Activated B cell treated with CpG ODN at 0.5 μM for 24 hours (primary cell): Measurements from ENCODE around the gene CACNG6. TPM values are rescaled to one million over a fixed set of nuclear protein-coding genes. Genes with fewer than 3 reads are reported as not detected.

Experiments
- ATAC-seq: fragments of 200-7000 bp; cut with Tn5 transposase; one replicate; pipeline ENCODE4 v1.10.0; 2021; ENCODE audit warnings: low read depth, mild to moderate bottlenecking, moderate library complexity
- CTCF ChIA-PET: fragments of 350-600 bp; sonication (Branson Sonifier 250); formaldehyde crosslinking; loops from one replicate; lab custom pipeline; 2021; ENCODE audit warnings: antibody characterized with exemption; lab: Charles Lee
- POLR2A ChIA-PET: fragments of 350-600 bp; sonication (Branson Sonifier 250); formaldehyde crosslinking; loops from one replicate; lab custom pipeline; 2021; ENCODE audit warnings: antibody characterized with exemption; lab: Charles Lee
- DNase-seq: peaks from one replicate; pipeline ENCODE4 v3.0.0; 2022
- H3K27ac Mint-ChIP-seq: one replicate; pipeline ENCODE4 v1.8.0; 2020; ENCODE audit warnings: mixed read lengths
- H3K27me3 Mint-ChIP-seq: one replicate; pipeline ENCODE4 v1.8.0; 2021; ENCODE audit warnings: mixed read lengths
- H3K36me3 Mint-ChIP-seq: one replicate; pipeline ENCODE4 v1.8.0; 2021; ENCODE audit warnings: low read depth, mixed read lengths
- H3K4me1 Mint-ChIP-seq: one replicate; pipeline ENCODE4 v1.8.0; 2021; ENCODE audit warnings: mixed read lengths
- H3K4me3 Mint-ChIP-seq: one replicate; pipeline ENCODE4 v1.8.0; 2020; ENCODE audit warnings: mild to moderate bottlenecking, mixed read lengths
- H3K9me3 Mint-ChIP-seq: one replicate; pipeline ENCODE4 v1.8.0; 2020; ENCODE audit warnings: mixed read lengths
- CTCF ChIP-seq: fragments of 200-600 bp; IDR thresholded peaks from one replicate; pipeline ENCODE4 v1.8.0; 2022; ENCODE audit warnings: antibody characterized with exemption, mild to moderate bottlenecking
- intact Hi-C: fragments of 100-400 bp; cut with micrococcal nuclease; formaldehyde crosslinking; loops from one replicate; pipeline ENCODE4 v1.15.1; 2024
- total RNA-seq: library from RNA; stranded (reverse); gene quantifications from 2 replicates; pipeline ENCODE4 v1.2.3, GENCODE V29; 2022

CACNG6 gene
- total RNA-seq, 1 donor from 2014 or later: not detected

- CTCF ChIA-PET: no interaction called here
- Mint-ChIP-seq H3K4me1 (no peaks in the 10 kb centered on the region), H3K27ac (no peak overlapping the region), H3K36me3 (no peaks in the 10 kb centered on the region), H3K9me3 (peaks cover 2% of the 10 kb centered on the region), H3K4me3 (no peak overlapping the region), H3K27me3 (peaks cover 11% of the 10 kb centered on the region)
- ATAC-seq (no peak), DNase-seq (no peak)
- POLR2A ChIA-PET: no interaction called here
- no peak for TF ChIP-seq CTCF
- intact Hi-C loops: no loop called here
These were observed 5.6 kb upstream of the CACNG6 start for GRCh38 chr19:53985863-53986262.

GRCh38 chr19:53988981-53989380 lies 2.5 kb upstream of the CACNG6 start:
- no peak overlapping the region for H3K4me3 Mint-ChIP-seq
- intact Hi-C loops: no loop called here
- H3K27me3 Mint-ChIP-seq: peaks cover 18% of the 10 kb centered on the region
- ATAC-seq (no peak), DNase-seq (no peak)
- H3K9me3 Mint-ChIP-seq: no peaks in the 10 kb centered on the region
- H3K4me1 Mint-ChIP-seq: no peaks in the 10 kb centered on the region
- no peaks in the 10 kb centered on the region for H3K36me3 Mint-ChIP-seq
- H3K27ac Mint-ChIP-seq: no peak overlapping the region
- ChIA-PET CTCF (no interaction called here), POLR2A (no interaction called here)
- TF ChIP-seq CTCF: no peak

- Mint-ChIP-seq H3K36me3 (no peaks in the 10 kb centered on the region), H3K4me1 (no peaks in the 10 kb centered on the region), H3K27ac (no peak overlapping the region), H3K27me3 (peaks cover 23% of the 10 kb centered on the region), H3K9me3 (no peaks in the 10 kb centered on the region), H3K4me3 (no peak overlapping the region)
- intact Hi-C loops: no loop called here
- ATAC-seq (no peak), DNase-seq (no peak)
- no peak for TF ChIP-seq CTCF
- ChIA-PET CTCF (no interaction called here), POLR2A (no interaction called here)
These were observed 1.6 kb upstream of the CACNG6 start for GRCh38 chr19:53989600-53990533.

- intact Hi-C loops: no loop called here
- peaks cover 30% of the 10 kb centered on the region for H3K27me3 Mint-ChIP-seq
- no peak for TF ChIP-seq CTCF
- no peaks in the 10 kb centered on the region for H3K4me1 Mint-ChIP-seq
- no peaks in the 10 kb centered on the region for H3K9me3 Mint-ChIP-seq
- ATAC-seq: no peak
- no peak overlapping the region for H3K4me3 Mint-ChIP-seq
- DNase-seq: no peak
- CTCF ChIA-PET: no interaction called here
- H3K27ac Mint-ChIP-seq: no peak overlapping the region
- POLR2A ChIA-PET: no interaction called here
- no peaks in the 10 kb centered on the region for H3K36me3 Mint-ChIP-seq
These were observed 774 bp downstream of the CACNG6 start for GRCh38 chr19:53992211-53992610.

DNA sequence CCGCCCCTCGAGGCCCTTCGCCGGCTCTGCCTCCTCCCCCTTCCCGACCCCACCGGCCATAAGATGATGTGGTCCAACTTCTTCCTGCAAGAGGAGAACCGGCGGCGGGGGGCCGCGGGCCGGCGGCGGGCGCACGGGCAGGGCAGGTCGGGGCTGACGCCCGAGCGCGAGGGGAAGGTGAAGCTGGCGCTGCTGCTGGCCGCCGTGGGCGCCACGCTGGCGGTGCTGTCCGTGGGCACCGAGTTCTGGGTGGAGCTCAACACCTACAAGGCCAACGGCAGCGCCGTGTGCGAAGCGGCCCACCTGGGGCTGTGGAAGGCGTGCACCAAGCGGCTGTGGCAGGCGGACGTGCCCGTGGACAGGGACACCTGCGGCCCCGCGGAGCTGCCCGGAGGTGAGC lies 1.4 kb downstream of the CACNG6 start:
- peaks cover 32% of the 10 kb centered on the region for H3K27me3 Mint-ChIP-seq
- intact Hi-C loops: no loop called here
- no peak for ATAC-seq
- no peak overlapping the region for H3K27ac Mint-ChIP-seq
- TF ChIP-seq CTCF: no peak
- no peaks in the 10 kb centered on the region for H3K36me3 Mint-ChIP-seq
- H3K4me1 Mint-ChIP-seq: no peaks in the 10 kb centered on the region
- POLR2A ChIA-PET: interaction anchor here (0.6 kb wide), 1 partner anchor 35 kb away, joined by 12 read pairs; no protein-coding TSS in a partner anchor
- no peaks in the 10 kb centered on the region for H3K9me3 Mint-ChIP-seq
- no peak overlapping the region for H3K4me3 Mint-ChIP-seq
- DNase-seq: no peak
- CTCF ChIA-PET: no interaction called here
